ENCODE results near the gene ZDBF2.
"Not testable (repeated sequence)": the region's sequence is repeated elsewhere in the genome, so short reads cannot be mapped to it uniquely, and the experiment has no call there.

The ZDBF2 gene

GRCh38 chr2:206323486-206323885 lies 49.0 kb downstream of the ZDBF2 start:
- DNase-seq (ENCODE audit: low read depth in 2 of 2): no peak

GRCh38 chr2:206324869-206325268 lies 50.4 kb downstream of the ZDBF2 start:
- no peak for DNase-seq (ENCODE audit: low read depth in 2 of 2)

- DNase-seq (ENCODE audit: low read depth in 2 of 2): no peak
These were observed 54.5 kb downstream of the ZDBF2 start for GRCh38 chr2:206328974-206329373.

DNA sequence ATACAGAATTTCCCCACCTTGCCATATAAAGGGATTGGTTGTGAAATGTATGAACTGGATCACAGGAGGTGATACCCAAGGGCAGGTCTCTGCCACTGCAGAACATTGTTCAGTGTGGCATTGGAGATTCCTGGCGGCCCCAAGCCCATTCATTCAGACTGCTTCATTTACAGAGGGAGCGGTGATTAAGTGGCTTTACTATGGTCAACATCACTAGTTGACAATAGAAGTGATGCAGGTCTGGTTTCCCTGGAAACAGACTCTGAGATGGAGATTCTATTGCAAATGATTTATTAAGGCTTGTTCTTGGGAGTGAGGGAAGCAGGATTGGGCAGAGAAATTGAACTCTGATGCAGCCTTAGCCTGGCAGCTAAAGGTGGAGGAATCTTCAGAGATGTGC lies 62.4 kb downstream of the ZDBF2 start:
- DNase-seq (ENCODE audit: low read depth in 2 of 2): no peak

DNA sequence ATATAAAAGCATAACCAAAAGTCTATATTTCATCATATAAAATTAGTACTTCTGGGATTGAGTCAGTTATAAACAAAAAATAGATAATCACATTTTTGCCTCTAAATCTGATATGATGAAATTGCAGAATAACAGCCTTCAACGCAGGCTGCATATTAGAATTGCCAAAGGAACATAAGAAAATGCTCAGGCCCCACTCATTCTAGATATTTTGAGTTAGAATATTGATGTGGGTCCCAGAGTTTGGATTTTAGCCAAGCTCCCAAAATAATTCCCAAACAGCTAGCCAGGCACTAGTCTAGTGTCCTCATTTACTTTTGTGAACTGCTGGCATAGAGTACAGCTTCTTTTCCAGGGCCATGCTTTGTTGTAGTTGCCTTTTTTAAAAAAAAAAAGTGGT lies 63.5 kb downstream of the ZDBF2 start:
- DNase-seq (ENCODE audit: low read depth in 2 of 2): no peak

- no peak for DNase-seq (ENCODE audit: low read depth in 2 of 2)
These were observed 66.9 kb downstream of the ZDBF2 start for GRCh38 chr2:206341396-206341795.

DNA sequence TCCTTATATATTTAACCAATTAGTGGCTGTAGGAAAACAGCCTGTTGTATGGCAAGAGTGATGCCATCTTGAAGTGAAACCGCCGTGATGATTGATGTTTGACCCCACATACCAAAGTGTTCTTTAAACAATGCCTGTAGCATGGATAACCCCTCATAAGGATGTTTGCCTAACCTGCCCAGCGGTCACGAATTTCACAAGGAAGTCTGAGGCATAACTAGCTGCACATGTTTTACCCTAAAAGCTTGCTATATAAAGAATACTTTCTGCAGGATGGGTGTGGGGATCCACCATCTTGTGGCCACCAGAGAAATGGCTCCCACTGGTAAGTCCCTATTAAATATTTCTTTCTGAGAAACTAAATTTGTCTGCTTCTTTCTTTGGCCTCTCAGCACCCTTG lies 68.7 kb downstream of the ZDBF2 start:
- DNase-seq (ENCODE audit: low read depth in 2 of 2): no peak

GRCh38 chr2:206343816-206344215 lies 69.4 kb downstream of the ZDBF2 start:
- no peak for DNase-seq (ENCODE audit: low read depth in 2 of 2)

GRCh38 chr2:206345606-206346005 lies 71.1 kb downstream of the ZDBF2 start:
- DNase-seq (ENCODE audit: low read depth in 2 of 2): no peak

GRCh38 chr2:206349375-206349774 lies 74.9 kb downstream of the ZDBF2 start:
- no peak for DNase-seq (ENCODE audit: low read depth in 2 of 2)

- no peak for DNase-seq (ENCODE audit: low read depth in 2 of 2)
These were observed 78.1 kb downstream of the ZDBF2 start for GRCh38 chr2:206352571-206352970.

- DNase-seq (ENCODE audit: low read depth in 2 of 2): no peak
These were observed 79.2 kb downstream of the ZDBF2 start for GRCh38 chr2:206353685-206354084.

DNA sequence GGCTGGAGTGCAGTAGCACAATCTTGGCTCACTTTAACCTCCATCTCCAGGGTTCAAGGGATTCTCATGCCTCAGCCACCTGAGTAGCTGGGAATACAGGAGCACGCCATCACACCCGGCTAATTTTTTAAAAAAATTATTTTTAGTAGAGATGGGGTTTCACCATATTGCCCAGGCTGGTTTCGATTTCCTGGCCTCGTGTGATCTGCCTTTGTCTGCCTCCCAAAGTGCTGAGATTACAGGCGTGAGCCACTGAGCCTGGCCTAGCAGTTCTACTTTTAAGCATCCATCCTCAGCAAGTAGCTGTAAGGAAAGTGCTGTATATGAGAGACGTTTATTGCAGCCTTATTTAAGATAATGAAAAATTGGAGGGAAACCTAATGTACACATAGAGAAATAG lies 79.7 kb downstream of the ZDBF2 start:
- DNase-seq (ENCODE audit: low read depth in 2 of 2): no peak

- not testable (repeated sequence) for DNase-seq (ENCODE audit: low read depth in 2 of 2)
These were observed 82.4 kb downstream of the ZDBF2 start for GRCh38 chr2:206356840-206357239.

GRCh38 chr2:206360840-206361239 lies 86.4 kb downstream of the ZDBF2 start:
- not testable (repeated sequence) for DNase-seq (ENCODE audit: low read depth in 2 of 2)

DNA sequence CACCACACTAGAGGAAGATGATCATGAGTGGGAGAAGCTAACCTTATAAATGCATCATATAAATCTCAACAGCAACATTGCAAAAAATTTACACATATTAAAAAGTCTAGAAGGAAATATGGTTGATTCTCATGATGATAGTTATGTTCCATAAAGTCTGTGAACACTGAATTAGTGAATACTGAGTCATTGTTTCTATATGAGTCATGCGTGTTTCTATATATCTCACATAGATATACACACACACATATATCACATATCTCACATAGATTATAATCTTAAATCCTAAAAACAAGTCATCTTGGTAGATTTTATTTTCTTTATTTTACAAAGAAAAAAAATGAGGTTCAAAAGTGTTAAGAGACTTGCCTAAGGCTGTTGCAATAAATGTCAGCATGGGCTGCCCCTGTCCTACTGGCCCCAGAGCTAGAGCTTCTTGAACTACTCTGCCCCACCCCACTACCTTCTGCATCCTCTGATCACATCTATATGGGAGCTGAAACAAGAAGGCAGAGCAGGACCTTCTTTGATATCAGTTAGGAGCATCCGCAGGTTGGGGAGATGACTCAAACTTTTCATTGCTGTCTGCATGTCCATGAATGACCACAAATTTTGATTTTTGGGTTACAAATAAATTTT lies 87.1 kb downstream of the ZDBF2 start:
- DNase-seq (ENCODE audit: low read depth in 2 of 2): no peak

Measured in activated CD8-positive, alpha-beta memory T cell treated with anti-CD3 and anti-CD28 coated beads for 4 hours (primary cell).